ENCODE data around the gene PAWR. TPM values are rescaled to one million over a fixed set of nuclear protein-coding genes. Genes with fewer than 3 reads are reported as not detected.
A peak's percentile ranks its signal among the peaks of the same experiment; 100 is the strongest.

Gene PAWR
- total RNA-seq, 4 donors from 2014 or later, result 44.3 to 67.3 (median 48.5) TPM

DNA sequence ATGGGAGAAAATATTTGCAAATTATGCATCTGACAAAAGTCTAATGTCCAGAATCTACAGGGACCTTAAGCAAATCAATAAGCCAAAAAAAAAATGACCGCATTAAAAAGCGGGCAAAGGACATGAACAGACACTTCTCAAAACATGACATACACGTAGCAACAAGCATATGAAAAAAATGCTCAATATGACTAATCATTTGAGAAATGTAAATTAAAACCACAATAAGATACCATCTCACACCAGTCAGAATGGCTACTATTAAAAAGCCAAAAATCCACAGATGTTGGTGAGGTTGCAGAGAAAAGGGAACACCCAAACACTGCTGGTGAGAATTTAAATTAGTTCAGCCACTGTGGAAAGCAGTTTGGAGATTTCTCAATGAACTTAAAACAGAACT is 16.1 kb downstream of the PAWR start:
- Histone ChIP-seq H3K9me3 (no peaks in the 10 kb centered on the region), H3K27ac (no peak overlapping the region), H3K36me3 (no peaks in the 10 kb centered on the region), H3K4me3 (no peak overlapping the region), H3K27me3 (no peaks in the 10 kb centered on the region), H3K4me1 (peaks cover 5 to 53% (median 7%) of the 10 kb centered on the region in 3 donors)
- WGBS, 2 donors, result 43 to 59% methylated on average over 3 of the region's 3 CpGs
- intact Hi-C loops (cut with DNase I), result no loop called here
- no peak for DNase-seq
- TF ChIP-seq CTCF (IDR thresholded peaks at IDR 0.05) (no peak), POLR2A (IDR thresholded peaks at IDR 0.05) (no peak)

DNA sequence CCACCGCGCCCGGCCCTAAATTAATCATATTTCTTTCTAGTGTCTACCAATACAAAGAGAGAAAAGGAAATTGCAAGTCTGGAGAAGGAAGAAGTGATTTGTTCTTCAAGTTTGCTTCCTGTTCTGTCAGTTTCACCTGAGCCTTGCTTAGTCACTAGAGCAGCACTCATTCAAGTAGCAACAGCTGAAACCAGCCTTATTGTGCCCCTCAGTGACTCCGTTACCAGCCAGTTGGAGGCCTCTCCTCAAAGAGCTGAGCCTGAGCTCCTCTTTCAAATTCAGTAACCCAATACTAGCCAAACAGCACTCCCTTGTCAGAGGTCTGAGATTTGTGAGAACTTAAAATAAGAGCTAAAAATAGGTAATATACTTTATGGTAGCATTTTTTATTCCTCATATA is 17.4 kb downstream of the PAWR start:
- peaks cover 3 to 43% (median 4%) of the 10 kb centered on the region in 3 donors for H3K4me1 ChIP-seq
- TF ChIP-seq POLR2A (IDR thresholded peaks at IDR 0.05) (no peak), CTCF (IDR thresholded peaks at IDR 0.05) (no peak)
- no peak overlapping the region for H3K4me3 ChIP-seq
- no peaks in the 10 kb centered on the region for H3K9me3 ChIP-seq
- H3K27me3 ChIP-seq, result no peaks in the 10 kb centered on the region
- 58 to 78% methylated on average over 1 to 4 of the region's 4 CpGs for WGBS, 2 donors
- intact Hi-C loops (cut with DNase I), result no loop called here
- H3K36me3 ChIP-seq, result no peaks in the 10 kb centered on the region
- peak overlapping the region in 3 of 4 donors; percentile 9 to 62 (median 46) for H3K27ac ChIP-seq
- no peak for DNase-seq

DNA sequence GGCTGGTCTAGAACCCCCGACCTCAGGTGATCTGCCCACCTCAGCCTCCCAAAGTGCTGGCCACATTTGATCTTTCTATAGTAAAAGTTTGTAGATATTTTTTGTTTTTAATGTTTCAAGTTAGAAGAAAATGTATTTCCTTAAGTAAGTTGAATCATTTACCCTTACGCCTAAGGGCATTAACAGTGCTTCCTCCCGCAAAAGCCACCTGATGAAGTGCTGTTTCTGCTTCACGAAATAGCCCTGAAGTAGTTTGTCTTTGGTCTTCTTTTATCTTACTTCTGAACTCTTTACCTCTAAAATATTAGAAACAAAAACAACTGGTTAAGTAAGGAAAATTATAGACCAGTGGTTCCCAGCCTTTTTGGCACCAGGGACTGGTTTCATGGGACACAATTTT is 22.7 kb downstream of the PAWR start:
- H3K27me3 ChIP-seq, result no peaks in the 10 kb centered on the region
- no peak overlapping the region for H3K4me3 ChIP-seq
- no peak overlapping the region for H3K27ac ChIP-seq
- no peak for DNase-seq
- TF ChIP-seq CTCF (IDR thresholded peaks at IDR 0.05) (no peak), POLR2A (IDR thresholded peaks at IDR 0.05) (no peak)
- H3K36me3 ChIP-seq, result no peaks in the 10 kb centered on the region
- H3K4me1 ChIP-seq, result peaks cover 0 to 4% (median 0%) of the 10 kb centered on the region in 3 donors
- intact Hi-C loops (cut with DNase I), result no loop called here
- 80 to 85% methylated on average over 4 of the region's 4 CpGs for WGBS, 2 donors
- H3K9me3 ChIP-seq, result no peaks in the 10 kb centered on the region

DNA sequence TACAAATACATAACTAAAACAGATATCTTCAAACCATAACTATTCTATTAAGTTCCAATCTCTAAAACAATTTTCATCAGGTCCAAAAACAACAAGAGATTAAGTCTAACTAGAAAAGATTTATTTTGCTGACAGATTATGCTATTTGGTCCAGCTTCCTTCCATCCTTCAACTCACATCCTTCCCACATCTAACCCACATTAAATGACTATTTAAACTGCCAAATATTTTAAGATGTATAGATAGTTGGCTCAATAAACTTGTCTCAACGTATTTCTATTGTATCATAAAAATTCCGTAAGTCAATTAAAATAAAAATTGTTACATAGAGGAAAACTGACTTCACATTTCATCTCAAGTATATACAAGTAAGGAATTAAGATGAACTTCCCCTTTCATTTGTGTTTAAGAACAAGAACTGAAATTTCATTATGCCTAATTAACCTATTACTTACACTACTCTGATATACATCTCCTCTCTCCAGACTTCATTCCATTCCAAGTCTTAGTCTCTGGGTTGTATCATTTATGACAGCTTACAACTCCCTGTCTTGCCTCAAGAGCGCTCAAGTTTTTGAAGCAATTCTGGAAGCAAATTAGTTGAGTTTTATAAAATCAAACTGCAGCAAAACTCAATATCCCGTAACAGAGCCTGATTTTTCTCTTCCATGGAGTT is 25.4 kb downstream of the PAWR start:
- no peaks in the 10 kb centered on the region for H3K27me3 ChIP-seq
- DNase-seq, result no peak
- 74 to 82% methylated on average over 4 of the region's 4 CpGs for WGBS, 2 donors
- TF ChIP-seq CTCF (IDR thresholded peaks at IDR 0.05) (no peak), POLR2A (IDR thresholded peaks at IDR 0.05) (no peak)
- intact Hi-C loops (cut with DNase I), result no loop called here
- H3K4me1 ChIP-seq, result peaks cover 0 to 4% (median 1%) of the 10 kb centered on the region in 3 donors
- H3K27ac ChIP-seq, result no peak overlapping the region
- no peaks in the 10 kb centered on the region for H3K36me3 ChIP-seq
- no peaks in the 10 kb centered on the region for H3K9me3 ChIP-seq
- H3K4me3 ChIP-seq, result no peak overlapping the region

DNA sequence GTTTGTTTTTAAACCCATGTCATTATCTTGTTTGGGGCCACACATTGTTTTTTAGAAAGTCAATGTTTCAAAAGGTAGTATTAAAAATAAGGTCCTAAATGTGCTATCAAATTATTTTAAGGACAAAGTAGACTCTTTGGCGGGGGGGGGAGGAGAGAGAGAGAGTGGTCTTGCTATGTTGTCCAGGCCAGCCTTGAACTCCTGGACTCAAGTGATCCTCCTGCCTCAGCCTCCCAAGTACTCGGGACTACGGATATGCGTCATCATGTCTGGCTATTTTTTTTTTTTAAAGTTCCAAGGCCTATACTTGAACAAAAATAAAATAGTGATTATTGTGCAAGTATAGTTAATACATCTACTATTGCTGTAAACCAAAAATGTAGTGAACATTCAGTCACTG is 26.2 kb downstream of the PAWR start:
- H3K9me3 ChIP-seq, result no peaks in the 10 kb centered on the region
- no peaks in the 10 kb centered on the region for H3K27me3 ChIP-seq
- H3K4me3 ChIP-seq, result no peak overlapping the region
- no peak overlapping the region for H3K27ac ChIP-seq
- no peak for DNase-seq
- H3K4me1 ChIP-seq, result peaks cover 0 to 9% (median 4%) of the 10 kb centered on the region in 3 donors
- no peak for TF ChIP-seq CTCF (IDR thresholded peaks at IDR 0.05)
- TF ChIP-seq POLR2A (IDR thresholded peaks at IDR 0.05), result no peak
- 90 to 94% methylated on average over 4 of the region's 4 CpGs for WGBS, 2 donors
- no peaks in the 10 kb centered on the region for H3K36me3 ChIP-seq
- intact Hi-C loops (cut with DNase I), result no loop called here
